DOHH2 (cell line): ENCODE data around the gene CRLF1.

Experiments
- CTCF ChIP-seq: fragments of 200-600 bp; sonication (generic); IDR thresholded peaks from one replicate; pipeline ENCODE4 v1.5.1; 2014; ENCODE audit warnings: antibody characterized with exemption, mild to moderate bottlenecking, low read depth, low read length; ENCODE audit not compliant: poor library complexity, severe bottlenecking
- EZH2phosphoT487 ChIP-seq: fragments of 200-600 bp; sonication (generic); IDR thresholded peaks from 2 replicates; pipeline ENCODE4 v1.6.1; 2017; ENCODE audit warnings: borderline replicate concordance, mild to moderate bottlenecking, antibody characterized with exemption, low read length, moderate library complexity, mixed read lengths

GRCh38 chr19:18566953-18567352, 39.6 kb downstream of the CRLF1 start:
- no peak for TF ChIP-seq EZH2phosphoT487
- TF ChIP-seq CTCF: no peak
